Stimulated activated naive CD8-positive, alpha-beta T cell treated with anti-CD3 and anti-CD28 coated beads, Interleukin-15, amount 100 ng/mL, for 72 hours (primary cell): ENCODE measurements around the gene CDH3.

Experiments used
- ATAC-seq: fragments of 150-1000 bp; cut with Tn5 transposase; 2 replicates; pipeline ENCODE4 v1.10.0; 2021; ENCODE audit warnings: mild to moderate bottlenecking, moderate library complexity
- DNase-seq, 2 donors: peaks; one replicate each; pipeline ENCODE4 v3.0.0; 2021 to 2022
- H3K27ac Mint-ChIP-seq, 2 donors: one replicate each; pipeline ENCODE4 v1.8.0; 2022; ENCODE audit warnings: mild to moderate bottlenecking in 2 of 2, mixed read lengths in 2 of 2, moderate library complexity in 2 of 2
- H3K27me3 Mint-ChIP-seq: one replicate; pipeline ENCODE4 v1.8.0; 2022; ENCODE audit warnings: mixed read lengths
- H3K4me1 Mint-ChIP-seq: one replicate; pipeline ENCODE4 v1.8.0; 2022; ENCODE audit warnings: mild to moderate bottlenecking, mixed read lengths
- H3K4me3 Mint-ChIP-seq, 2 donors: one replicate each; pipeline ENCODE4 v1.8.0; 2022; ENCODE audit warnings: mild to moderate bottlenecking in 2 of 2, mixed read lengths in 2 of 2, moderate library complexity in 1 of 2
- H3K9me3 Mint-ChIP-seq, 2 donors: one replicate each; pipeline ENCODE4 v1.8.0; 2022; ENCODE audit warnings: mixed read lengths in 2 of 2

The CDH3 gene

DNA sequence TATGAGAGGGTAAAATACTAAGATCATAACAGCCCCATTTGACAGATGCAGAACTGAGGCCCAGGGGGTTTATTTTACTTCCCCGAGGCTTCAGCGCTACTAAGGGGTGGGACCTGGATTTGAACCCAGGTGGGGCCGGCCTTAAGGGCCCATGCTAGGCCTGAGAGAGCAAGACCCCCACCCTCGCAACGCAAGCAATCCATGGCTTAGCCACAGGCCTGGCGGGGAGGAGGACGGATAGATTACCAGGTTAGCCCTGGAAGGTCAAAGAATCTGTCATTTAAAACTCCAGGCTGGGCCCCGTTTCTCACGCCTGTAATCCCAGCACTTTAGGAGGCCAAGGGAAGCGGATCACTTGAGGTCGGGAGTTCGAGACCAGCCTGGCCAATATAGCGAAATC lies 1.9 kb upstream of the CDH3 start:
- Mint-ChIP-seq H3K4me3 (no peak overlapping the region), H3K9me3 (no peaks in the 10 kb centered on the region), H3K4me1 (peaks cover 53% of the 10 kb centered on the region), H3K27me3 (peaks cover 73% of the 10 kb centered on the region), H3K27ac (no peak overlapping the region)
- DNase-seq (no peak), ATAC-seq (no peak)

DNA sequence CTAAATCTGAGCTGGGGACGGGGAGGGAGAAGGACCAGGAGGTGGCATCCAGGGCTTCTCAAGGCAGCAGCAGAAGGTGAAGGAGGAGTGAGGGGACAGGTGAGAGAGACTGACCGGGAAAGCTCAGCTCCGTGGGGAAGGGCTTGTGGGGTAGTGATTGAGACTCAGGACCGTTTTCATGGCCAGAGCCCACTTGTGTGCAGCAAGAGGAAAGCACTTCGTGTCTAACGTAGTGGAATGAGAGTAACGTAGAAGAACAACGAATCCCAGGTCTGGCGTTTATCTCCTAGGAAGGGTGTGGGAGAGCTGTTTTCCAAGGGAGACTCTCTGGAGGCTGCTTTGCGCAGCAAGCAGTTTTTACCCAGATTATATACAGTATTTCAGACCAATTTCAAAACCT lies 1.3 kb upstream of the CDH3 start:
- Mint-ChIP-seq H3K27me3 (peaks cover 79% of the 10 kb centered on the region), H3K27ac (no peak overlapping the region), H3K4me3 (peak overlapping the region in 1 of 2 donors; percentile 81), H3K9me3 (no peaks in the 10 kb centered on the region), H3K4me1 (peaks cover 53% of the 10 kb centered on the region)
- ATAC-seq = no peak
- DNase-seq = no peak

DNA sequence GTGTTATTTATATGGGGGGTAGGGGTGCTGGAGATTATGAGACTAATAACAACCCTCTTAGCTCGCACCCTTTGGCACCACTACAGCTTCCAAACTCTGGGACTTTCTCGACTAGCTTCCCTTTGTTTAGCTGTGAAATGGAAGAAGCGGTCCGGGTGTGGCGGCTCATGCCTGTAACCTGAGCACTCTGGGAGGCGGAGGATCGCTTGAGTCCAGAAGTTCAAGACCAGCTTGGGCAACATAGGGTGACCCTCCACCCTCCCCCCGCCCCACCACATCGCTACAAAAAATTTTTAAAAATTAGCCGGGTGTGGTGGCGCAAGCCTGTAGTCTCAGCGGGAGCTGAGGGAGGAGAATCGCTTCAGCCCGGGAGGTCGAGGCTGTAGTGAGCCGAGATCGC lies 814 bp upstream of the CDH3 start:
- ATAC-seq (no peak), DNase-seq (no peak)
- H3K27ac Mint-ChIP-seq = no peak overlapping the region
- H3K9me3 Mint-ChIP-seq = no peaks in the 10 kb centered on the region
- peaks cover 53% of the 10 kb centered on the region for H3K4me1 Mint-ChIP-seq
- H3K4me3 Mint-ChIP-seq = peak overlapping the region; percentile 71 to 81
- H3K27me3 Mint-ChIP-seq = peaks cover 83% of the 10 kb centered on the region

DNA sequence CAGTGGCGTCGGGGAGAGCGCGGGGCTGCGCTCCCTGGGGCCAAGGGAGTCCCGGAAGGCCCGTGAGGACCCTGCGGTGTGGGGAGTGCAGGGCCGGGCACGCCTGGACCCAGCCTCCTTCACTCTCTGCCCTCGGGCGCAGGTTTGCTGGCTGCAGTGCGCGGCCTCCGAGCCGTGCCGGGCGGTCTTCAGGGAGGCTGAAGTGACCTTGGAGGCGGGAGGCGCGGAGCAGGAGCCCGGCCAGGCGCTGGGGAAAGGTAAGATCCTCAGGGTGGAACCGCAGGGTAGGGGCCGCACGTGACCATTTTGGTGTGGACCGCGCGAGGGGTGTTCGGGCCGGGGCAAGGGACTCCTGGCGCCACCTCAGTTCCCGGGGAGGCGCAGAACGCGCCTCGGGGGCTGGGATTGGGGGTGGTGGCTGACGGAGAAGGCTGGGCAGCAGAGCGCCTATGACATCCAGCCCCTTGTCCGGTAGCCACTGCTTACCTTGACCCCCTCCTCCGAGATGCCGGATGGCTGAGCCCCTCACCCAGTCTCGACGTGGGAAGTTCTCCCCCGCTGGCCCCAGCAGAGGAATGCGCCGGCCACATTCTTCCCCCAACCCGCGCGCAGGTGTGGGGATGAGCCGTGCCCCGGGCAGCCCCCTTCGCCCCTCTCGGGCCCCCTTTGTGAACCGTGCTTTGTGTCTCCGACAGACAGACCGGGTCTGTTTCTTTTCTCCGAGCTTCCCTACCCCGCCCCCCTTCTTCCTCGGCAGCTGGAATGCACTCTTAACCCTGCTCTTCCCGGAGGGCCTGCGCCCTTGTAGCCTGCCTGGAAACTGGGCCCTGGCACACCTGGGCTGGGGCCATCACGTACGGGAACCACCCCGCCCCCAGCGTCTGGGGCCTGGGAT lies 631 bp downstream of the CDH3 start:
- Mint-ChIP-seq H3K9me3 (no peaks in the 10 kb centered on the region), H3K4me1 (peaks cover 52% of the 10 kb centered on the region), H3K4me3 (peak overlapping the region; percentile 71 to 81), H3K27me3 (peaks cover 94% of the 10 kb centered on the region), H3K27ac (no peak overlapping the region)
- ATAC-seq (peak; percentile 22), DNase-seq (peak; percentile 2 to 16)

DNA sequence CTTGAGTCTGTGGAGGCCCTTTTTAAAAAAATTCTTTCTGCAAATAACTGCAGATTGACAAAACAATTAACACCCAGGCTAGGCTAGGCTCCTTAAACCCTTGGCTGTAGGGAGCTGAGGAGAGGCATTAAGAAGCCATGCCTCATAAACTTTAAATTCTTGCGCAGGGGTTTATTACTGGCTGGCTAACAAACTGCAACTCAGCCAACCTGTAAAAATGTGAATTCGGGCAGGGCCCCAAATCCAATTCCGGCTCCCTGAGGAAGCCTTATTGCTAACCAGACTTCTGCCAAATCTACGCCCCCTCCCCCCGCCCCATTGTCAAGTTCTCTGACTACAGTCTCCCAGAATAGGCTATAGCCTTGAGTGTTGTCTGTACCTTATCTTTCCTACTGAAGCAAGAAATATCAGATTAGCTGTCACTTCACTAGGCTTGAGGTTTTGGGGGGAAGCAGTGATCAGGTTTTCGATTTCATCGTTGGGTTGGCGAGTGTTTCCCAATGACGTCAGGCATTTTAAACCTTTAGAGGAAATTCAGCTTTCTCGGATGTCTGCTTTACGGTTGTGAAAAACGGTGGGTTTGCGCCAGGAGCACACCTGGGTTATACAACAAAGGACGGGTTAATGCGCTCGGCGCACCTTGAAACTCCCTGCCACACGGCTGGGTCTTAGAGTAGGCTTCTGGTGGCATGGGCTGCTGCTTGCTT lies 2.0 kb downstream of the CDH3 start:
- Mint-ChIP-seq H3K4me1 (peaks cover 47% of the 10 kb centered on the region), H3K27me3 (peaks cover 93% of the 10 kb centered on the region), H3K4me3 (peak overlapping the region in 1 of 2 donors; percentile 81), H3K27ac (no peak overlapping the region), H3K9me3 (no peaks in the 10 kb centered on the region)
- DNase-seq (peak in 1 of 2 donors; percentile 56), ATAC-seq (peak; percentile 64)

DNA sequence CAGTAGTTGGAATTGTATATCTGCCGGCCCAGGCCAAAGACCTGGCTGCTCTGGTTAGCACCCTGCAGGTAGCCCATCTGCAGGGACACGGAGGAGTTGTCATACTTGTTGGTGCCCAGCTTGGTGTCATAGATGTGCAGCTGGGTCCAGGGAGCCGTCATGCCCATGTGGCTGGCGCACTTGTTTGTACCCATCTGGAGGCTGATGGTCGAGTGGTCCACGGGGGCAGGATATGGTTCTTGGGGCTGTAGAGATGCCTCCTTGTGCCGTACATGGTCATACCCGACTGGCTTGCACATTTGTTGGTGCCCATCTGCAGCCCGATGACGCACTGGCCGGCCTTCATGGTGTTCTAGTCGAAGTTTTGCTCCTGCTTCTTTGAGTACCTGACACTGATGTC lies 6.0 kb downstream of the CDH3 start:
- Mint-ChIP-seq H3K27ac (no peak overlapping the region), H3K9me3 (no peaks in the 10 kb centered on the region), H3K4me1 (peaks cover 12% of the 10 kb centered on the region), H3K27me3 (peaks cover 62% of the 10 kb centered on the region), H3K4me3 (no peak overlapping the region)
- no peak for ATAC-seq
- DNase-seq = no peak

DNA sequence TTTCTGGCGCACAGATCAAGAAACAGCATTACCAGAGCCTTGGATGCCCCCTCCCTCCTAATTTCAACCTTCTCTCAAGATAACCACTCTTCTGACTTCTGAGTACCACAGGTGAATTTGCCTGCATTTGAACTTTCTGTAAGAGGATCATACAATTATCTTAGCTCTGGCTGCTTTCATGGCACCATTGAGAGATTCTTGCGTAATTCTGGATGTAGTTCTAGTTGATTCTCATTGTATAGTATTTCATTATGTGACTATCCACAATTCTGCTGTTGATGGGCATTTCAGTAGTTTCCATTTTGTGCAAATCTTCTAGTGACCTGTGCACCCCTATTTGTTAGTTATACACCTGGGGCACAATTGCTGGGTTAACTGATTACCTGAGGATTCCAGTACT lies 7.5 kb downstream of the CDH3 start:
- no peaks in the 10 kb centered on the region for H3K9me3 Mint-ChIP-seq
- DNase-seq (no peak), ATAC-seq (no peak)
- peaks cover 62% of the 10 kb centered on the region for H3K27me3 Mint-ChIP-seq
- H3K4me3 Mint-ChIP-seq = no peak overlapping the region
- H3K4me1 Mint-ChIP-seq = peaks cover 2% of the 10 kb centered on the region
- H3K27ac Mint-ChIP-seq = no peak overlapping the region

DNA sequence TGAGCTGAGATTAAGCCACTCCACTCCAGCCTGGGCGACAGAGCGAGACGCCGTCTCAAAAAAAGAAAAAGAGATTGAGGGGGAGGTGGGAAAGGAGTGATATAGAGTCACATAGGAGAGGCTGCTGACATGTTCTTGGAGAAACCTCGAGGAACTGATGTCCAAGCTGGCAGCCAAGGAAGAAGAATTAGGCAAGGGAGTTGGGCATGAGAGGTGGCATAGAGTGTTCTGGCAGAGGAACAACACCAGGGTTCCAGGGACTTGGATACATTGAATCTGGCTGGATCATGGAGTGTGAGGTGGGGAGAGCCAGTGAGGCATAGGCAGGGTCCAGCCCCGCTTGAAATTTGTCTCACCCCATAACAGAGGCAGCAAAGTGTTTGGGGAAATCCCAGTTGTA lies 10.7 kb downstream of the CDH3 start:
- H3K9me3 Mint-ChIP-seq = no peaks in the 10 kb centered on the region
- no peak for ATAC-seq
- H3K27me3 Mint-ChIP-seq = peaks cover 36% of the 10 kb centered on the region

DNA sequence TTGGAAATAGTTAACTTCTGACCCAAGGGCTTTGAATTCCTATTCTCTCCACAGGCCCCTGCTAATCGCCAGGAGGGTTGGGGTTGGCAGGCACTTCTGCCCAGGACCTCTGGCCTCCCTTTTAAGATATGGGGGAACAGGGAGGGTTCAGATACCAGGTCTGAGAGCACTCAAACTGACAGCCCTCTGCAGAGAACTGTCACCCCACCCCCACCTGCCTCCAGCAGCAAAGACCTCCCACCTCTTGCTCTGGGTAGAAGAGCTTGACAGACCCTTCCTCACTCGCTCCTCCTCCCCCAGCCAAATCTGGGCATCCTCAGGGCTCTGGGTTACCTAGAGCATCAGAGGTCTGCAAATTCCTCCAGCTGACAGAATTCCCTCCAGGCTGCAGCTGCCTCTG lies 11.6 kb downstream of the CDH3 start:
- Mint-ChIP-seq H3K27ac (peak overlapping the region in 1 of 2 donors; percentile 68), H3K27me3 (peaks cover 34% of the 10 kb centered on the region), H3K4me3 (no peak overlapping the region), H3K4me1 (peaks cover 5% of the 10 kb centered on the region), H3K9me3 (no peaks in the 10 kb centered on the region)
- ATAC-seq (no peak), DNase-seq (no peak)

More for the DNA sequence above, 10.7 kb downstream of the CDH3 start:
- Mint-ChIP-seq H3K4me1 (peaks cover 5% of the 10 kb centered on the region), H3K4me3 (no peak overlapping the region), H3K27ac (peak overlapping the region in 1 of 2 donors; percentile 61)
- no peak for DNase-seq

DNA sequence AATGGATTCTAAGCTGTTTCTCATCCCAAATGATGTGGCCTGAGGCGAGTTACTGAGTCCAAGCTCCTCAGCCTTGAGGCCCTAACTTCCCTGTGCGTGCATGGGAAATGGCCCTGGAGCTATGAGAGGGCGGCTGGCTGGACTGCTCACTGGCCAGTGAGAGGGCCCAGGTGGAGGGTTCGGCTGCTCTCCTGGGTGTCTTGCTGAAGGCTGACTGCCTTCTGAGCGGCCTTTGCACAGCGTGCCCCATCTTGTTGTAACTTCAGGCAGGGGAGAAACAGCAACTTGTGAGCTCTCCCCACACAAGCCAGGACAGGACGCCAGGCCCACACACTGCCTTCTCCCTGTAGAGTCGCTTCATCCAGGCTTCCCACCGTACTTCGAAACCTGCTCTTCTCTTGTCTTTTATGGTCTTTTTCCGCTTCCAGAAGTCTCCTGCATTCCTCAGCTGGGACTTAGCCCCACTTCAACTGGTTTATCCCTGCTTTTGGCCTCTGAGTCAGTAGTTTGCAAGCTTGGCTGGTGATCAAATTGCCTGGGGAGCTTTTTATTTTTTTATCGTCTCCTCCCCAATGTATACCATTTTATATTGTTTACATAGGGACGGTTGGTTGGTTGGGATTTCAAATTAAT lies 13.3 kb downstream of the CDH3 start:
- Mint-ChIP-seq H3K27me3 (peaks cover 39% of the 10 kb centered on the region), H3K4me1 (peaks cover 5% of the 10 kb centered on the region), H3K4me3 (no peak overlapping the region), H3K9me3 (no peaks in the 10 kb centered on the region), H3K27ac (peak overlapping the region in 1 of 2 donors; percentile 58)
- no peak for DNase-seq
- ATAC-seq = no peak

DNA sequence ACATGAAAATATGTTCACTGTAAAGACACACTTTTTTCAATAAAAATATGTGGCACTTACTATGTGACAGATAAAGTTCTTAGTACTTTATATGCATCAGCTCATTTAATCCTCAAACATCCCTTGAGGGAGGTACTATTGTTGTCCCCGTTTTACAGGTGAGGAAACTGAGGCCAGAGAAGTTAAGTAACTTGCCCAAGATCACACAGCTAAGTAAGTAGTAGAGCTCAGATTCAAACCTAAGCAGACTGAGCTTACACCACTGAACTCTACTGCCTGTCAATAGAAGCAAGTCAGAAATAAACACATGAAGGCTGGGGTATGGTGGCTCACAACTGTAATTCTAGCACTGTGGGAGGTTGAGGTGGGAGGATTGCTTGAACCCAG lies 13.9 kb downstream of the CDH3 start:
- no peak overlapping the region for H3K4me3 Mint-ChIP-seq
- no peak for ATAC-seq
- peak overlapping the region in 1 of 2 donors; percentile 58 for H3K27ac Mint-ChIP-seq
- peaks cover 39% of the 10 kb centered on the region for H3K27me3 Mint-ChIP-seq
- no peaks in the 10 kb centered on the region for H3K9me3 Mint-ChIP-seq
- H3K4me1 Mint-ChIP-seq = peaks cover 5% of the 10 kb centered on the region
- no peak for DNase-seq

DNA sequence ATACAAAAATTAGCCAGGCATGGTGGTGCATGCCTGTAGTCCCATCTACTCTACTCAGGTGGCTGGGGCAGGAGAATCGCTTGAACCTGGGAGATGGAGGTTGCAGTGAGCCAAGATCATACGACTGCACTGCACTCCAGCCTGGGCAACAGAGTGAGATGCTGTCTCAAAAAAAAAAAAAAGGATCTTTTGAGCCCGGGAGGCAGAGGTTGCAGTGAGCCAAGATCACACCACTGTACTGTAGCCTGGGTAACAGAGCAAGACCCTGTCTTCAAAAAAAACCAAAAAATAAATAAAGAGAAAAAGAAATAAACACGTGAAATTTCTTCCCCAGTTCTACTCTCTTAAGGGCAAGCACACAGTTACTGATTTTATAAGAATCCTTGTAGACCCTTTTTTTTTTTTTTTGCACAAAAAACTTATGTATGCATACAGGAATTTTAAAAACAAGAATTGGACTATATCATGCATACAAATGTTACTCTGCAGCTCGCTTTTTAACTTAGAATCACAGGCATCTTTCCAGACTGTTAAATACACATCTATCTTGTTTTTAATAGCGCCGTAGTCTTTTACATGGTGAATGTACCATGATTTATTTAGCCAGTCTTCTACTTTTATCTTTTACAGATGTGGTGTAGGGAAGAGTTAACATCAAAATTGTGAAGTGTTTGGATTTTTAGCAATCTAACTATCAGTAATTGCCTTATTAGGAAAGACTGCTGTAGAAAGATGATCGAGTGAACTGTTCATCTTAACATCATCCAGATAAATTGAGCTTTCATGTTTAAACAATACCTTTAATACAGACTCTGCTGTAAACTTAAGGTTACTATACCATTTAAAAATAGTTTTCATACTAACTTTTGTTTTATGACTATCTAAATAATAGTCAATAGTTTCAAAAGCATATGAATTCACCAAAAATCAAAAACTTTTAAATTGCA lies 14.6 kb downstream of the CDH3 start:
- no peak for DNase-seq
- no peak overlapping the region for H3K4me3 Mint-ChIP-seq
- no peaks in the 10 kb centered on the region for H3K9me3 Mint-ChIP-seq
- no peak overlapping the region for H3K27ac Mint-ChIP-seq
- peaks cover 39% of the 10 kb centered on the region for H3K27me3 Mint-ChIP-seq
- no peak for ATAC-seq
- peaks cover 5% of the 10 kb centered on the region for H3K4me1 Mint-ChIP-seq

DNA sequence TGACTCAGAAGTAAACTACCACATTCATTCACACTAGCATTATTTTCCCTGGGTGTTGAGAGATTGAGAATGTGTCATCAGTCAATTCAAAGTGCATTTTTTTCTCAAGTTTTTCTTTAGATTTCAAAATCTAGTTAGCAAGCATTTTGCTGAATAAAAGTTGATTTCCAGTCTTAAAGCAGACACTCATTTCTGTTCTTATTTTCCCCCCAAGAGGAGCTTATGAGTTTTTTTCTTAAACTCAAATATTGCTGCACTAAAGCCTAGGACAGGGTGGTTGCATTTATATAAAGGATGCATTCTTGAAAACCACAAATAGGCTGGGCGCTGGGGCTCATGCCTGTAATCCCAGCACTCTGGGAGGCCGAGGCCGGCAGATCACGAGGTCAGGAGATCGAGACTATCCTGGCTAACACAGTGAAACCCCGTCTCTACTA lies 15.3 kb downstream of the CDH3 start:
- Mint-ChIP-seq H3K4me3 (peak overlapping the region in 1 of 2 donors; percentile 7), H3K4me1 (peaks cover 5% of the 10 kb centered on the region), H3K27me3 (peaks cover 38% of the 10 kb centered on the region), H3K9me3 (no peaks in the 10 kb centered on the region), H3K27ac (no peak overlapping the region)
- ATAC-seq = peak; percentile 67
- no peak for DNase-seq

DNA sequence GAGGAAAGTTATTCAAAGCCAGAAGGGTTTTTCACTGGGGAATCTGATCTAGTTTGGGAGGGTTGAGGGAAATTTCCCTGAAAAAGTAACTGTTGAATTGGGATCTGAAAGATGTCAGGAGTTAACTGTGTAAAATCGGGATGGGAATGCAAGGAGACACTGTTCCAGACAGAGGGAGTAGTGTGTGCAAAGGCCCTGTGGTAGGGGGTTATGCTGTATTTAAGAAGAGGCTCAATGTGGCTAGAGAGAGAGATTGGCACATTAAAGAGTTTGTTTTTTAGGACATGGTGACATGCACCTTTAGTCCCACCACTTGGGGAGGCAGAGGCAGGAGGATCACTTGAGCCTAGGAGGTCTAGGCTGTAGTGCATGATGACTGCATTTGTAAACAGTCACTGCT lies 16.9 kb downstream of the CDH3 start:
- Mint-ChIP-seq H3K4me3 (no peak overlapping the region), H3K27me3 (peaks cover 21% of the 10 kb centered on the region), H3K9me3 (peaks cover 0 to under 1% of the 10 kb centered on the region in 2 donors), H3K27ac (no peak overlapping the region), H3K4me1 (peaks cover 5% of the 10 kb centered on the region)
- ATAC-seq (no peak), DNase-seq (no peak)

DNA sequence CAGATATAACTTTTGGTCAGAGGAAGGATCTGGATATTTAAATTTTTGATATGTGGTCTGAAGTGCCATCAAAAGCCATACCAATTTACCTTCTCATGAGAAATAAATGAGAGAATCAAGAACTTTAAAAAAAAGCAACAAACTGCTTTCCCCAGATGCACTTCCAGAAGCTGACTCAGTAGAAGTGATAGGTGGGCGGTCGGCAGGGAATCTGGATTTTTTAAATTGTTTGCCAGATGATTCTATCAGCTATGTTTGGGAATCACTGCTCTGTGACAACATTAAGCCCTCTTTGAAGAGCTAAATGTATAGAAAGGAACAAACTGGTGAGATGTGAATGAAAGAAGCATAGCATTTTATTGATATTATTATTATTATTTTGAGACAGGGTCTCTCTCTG lies 19.2 kb downstream of the CDH3 start:
- no peak for ATAC-seq
- DNase-seq = no peak
- Mint-ChIP-seq H3K4me1 (peaks cover 21% of the 10 kb centered on the region), H3K27me3 (peaks cover 13% of the 10 kb centered on the region), H3K9me3 (peaks cover 0 to 5% of the 10 kb centered on the region in 2 donors), H3K27ac (no peak overlapping the region), H3K4me3 (no peak overlapping the region)
